PC-9 (cell line): Measurements from ENCODE around the gene GLP2R. TPM values are rescaled to one million over a fixed set of nuclear protein-coding genes. Genes with fewer than 3 reads are reported as not detected.

ENCODE experiments used
- BruUV-seq: library from RNA; stranded (reverse); fragments of 400-500 nt; replicated peaks from 2 replicates; lab custom pipeline; 2021; lab: Mats Ljungman, UMichigan
- CTCF ChIA-PET: fragments of 300-600 bp; sonication (Branson Sonifier 250); formaldehyde crosslinking; loops from one replicate; lab custom pipeline; 2022; ENCODE audit warnings: antibody characterized with exemption; lab: Charles Lee
- POLR2A ChIA-PET: fragments of 300-600 bp; sonication (Branson Sonifier 250); formaldehyde crosslinking; loops from one replicate; lab custom pipeline; 2022; ENCODE audit warnings: antibody characterized with exemption; ENCODE audit not compliant: unreplicated experiment; lab: Charles Lee
- DNase-seq, 2 experiments: peaks; one replicate each; pipeline versions ENCODE4 v3.0.0 to v3.0.0-alpha.2; 2015 to 2022; ENCODE audit warnings: mixed read lengths in 1 of 2
- H2AFZ ChIP-seq: fragments of 200-600 bp; sonication (generic); 2 replicates; pipeline ENCODE4 v1.8.1; 2017; ENCODE audit warnings: antibody characterized with exemption
- H3F3A ChIP-seq: fragments of 200-600 bp; sonication (generic); 2 replicates; pipeline ENCODE4 v1.8.1; 2017; ENCODE audit warnings: antibody characterized with exemption, mild to moderate bottlenecking, low read depth; ENCODE audit not compliant: insufficient read depth
- H3K27ac ChIP-seq: fragments of 200-600 bp; sonication (generic); 2 replicates; pipeline ENCODE4 v1.6.1; 2016; ENCODE audit warnings: mixed run types
- H3K27me3 ChIP-seq: fragments of 200-600 bp; sonication (generic); 2 replicates; pipeline ENCODE4 v1.6.1; 2016; ENCODE audit warnings: low read depth, mixed run types; ENCODE audit not compliant: insufficient read depth
- H3K36me3 ChIP-seq: fragments of 200-600 bp; sonication (generic); 2 replicates; pipeline ENCODE4 v1.6.1; 2016; ENCODE audit warnings: low read depth, mixed run types
- H3K4me1 ChIP-seq: fragments of 200-600 bp; sonication (generic); replicated peaks from 2 replicates; pipeline ENCODE4 v1.6.1; 2016; ENCODE audit warnings: mixed run types; ENCODE audit not compliant: insufficient read depth
- H3K4me2 ChIP-seq: fragments of 200-600 bp; sonication (generic); 2 replicates; pipeline ENCODE4 v1.6.1; 2017; ENCODE audit warnings: mixed run types
- H3K4me3 ChIP-seq: fragments of 200-600 bp; sonication (generic); 2 replicates; pipeline ENCODE4 v1.6.1; 2016; ENCODE audit warnings: mixed run types
- H3K79me2 ChIP-seq: fragments of 200-600 bp; sonication (generic); 2 replicates; pipeline ENCODE4 v1.6.1; 2017; ENCODE audit warnings: low read depth, mixed run types
- H3K9me2 ChIP-seq: fragments of 200-600 bp; sonication (generic); 2 replicates; pipeline ENCODE4 v1.8.1; 2017; ENCODE audit warnings: mild to moderate bottlenecking; ENCODE audit not compliant: insufficient read depth
- H3K9me3 ChIP-seq: fragments of 200-600 bp; sonication (generic); 2 replicates; pipeline ENCODE4 v1.8.1; 2016; ENCODE audit warnings: low read depth; ENCODE audit not compliant: insufficient read depth
- H4K20me1 ChIP-seq: fragments of 200-600 bp; sonication (generic); 2 replicates; pipeline ENCODE4 v1.8.1; 2017; ENCODE audit not compliant: insufficient read depth
- CTCF ChIP-seq: fragments of 200-600 bp; sonication (generic); conservative IDR thresholded peaks from 2 replicates; pipeline ENCODE4 v1.6.1; 2017; ENCODE audit warnings: mixed run types, antibody characterized with exemption, mild to moderate bottlenecking, moderate library complexity
- EZH2 ChIP-seq: fragments of 200-600 bp; sonication (generic); IDR thresholded peaks from 2 replicates; pipeline ENCODE4 v1.8.0; 2017; ENCODE audit warnings: antibody characterized with exemption, low read depth
- intact Hi-C: fragments of 100-400 bp; cut with micrococcal nuclease; formaldehyde crosslinking; loops from one replicate; pipeline ENCODE4 v1.10.0; 2022; ENCODE audit not compliant: unreplicated experiment
- total RNA-seq: library from RNA; stranded (reverse); gene quantifications from 2 replicates; pipeline ENCODE4 v1.2.3, GENCODE V29; 2021

Gene GLP2R
- total RNA-seq, 1 experiment from 2014 or later, result 3.2 TPM

DNA sequence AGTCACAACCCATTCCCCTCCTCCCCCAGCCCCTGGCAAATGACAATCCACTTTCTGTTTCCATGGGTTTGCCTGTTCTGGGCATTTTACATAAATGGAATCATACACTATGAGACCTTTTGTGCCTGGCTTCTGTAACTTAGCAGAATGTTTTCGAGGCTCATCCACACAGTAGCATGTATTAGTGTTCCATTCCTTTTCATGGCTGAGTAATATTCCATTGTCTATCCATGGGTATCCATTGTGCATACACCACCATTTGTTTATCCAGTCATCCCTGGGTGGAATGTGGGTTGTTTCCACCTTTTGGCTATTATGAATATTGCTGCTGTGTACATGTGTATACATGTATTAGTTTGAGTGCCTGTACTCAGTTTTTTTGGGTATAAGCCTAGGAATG, 113.0 kb downstream of the GLP2R start:
- intact Hi-C loops, result no loop called here
- Histone ChIP-seq H3K4me2 (no peak overlapping the region), H3K9me3 (no peaks in the 10 kb centered on the region), H2AFZ (no peak overlapping the region), H3K27me3 (peaks cover 67% of the 10 kb centered on the region), H3F3A (no peaks in the 10 kb centered on the region), H3K4me3 (no peak overlapping the region), H3K9me2 (no peaks in the 10 kb centered on the region), H3K4me1 (no peaks in the 10 kb centered on the region), H4K20me1 (no peaks in the 10 kb centered on the region), H3K79me2 (no peaks in the 10 kb centered on the region), H3K36me3 (no peaks in the 10 kb centered on the region), H3K27ac (no peak overlapping the region)
- no TSS peak for BruUV-seq
- TF ChIP-seq CTCF, result no peak
- TF ChIP-seq EZH2, result no peak
- ChIA-PET CTCF (no interaction called here), POLR2A (no interaction called here)
- DNase-seq, result no peak

DNA sequence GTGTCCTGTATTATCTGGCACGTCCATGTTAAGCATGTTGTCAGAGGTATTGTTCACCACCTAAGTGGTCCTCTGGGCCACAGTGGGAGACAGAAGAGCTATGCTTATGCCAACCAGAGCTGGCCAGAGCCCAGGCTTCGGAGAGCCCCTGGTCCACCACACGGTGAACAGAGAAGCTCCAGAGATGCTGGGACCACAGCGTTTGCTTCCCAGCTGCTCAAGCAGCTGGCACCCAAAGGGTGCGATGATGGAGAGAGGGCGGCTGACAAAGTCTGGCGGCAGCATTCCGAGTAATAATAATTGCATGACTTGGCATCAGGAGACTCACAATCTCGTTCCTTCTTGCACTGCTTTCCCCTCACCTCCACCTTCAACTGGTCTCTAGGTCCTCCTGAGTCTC, 115.1 kb downstream of the GLP2R start:
- ChIA-PET CTCF (no interaction called here), POLR2A (no interaction called here)
- Histone ChIP-seq H3K4me3 (no peak overlapping the region), H3K9me3 (no peaks in the 10 kb centered on the region), H3K79me2 (no peaks in the 10 kb centered on the region), H3K4me2 (no peak overlapping the region), H3K36me3 (no peaks in the 10 kb centered on the region), H3K9me2 (no peaks in the 10 kb centered on the region), H3K4me1 (no peaks in the 10 kb centered on the region), H2AFZ (no peak overlapping the region), H3K27me3 (peaks cover 79% of the 10 kb centered on the region), H3K27ac (no peak overlapping the region), H4K20me1 (no peaks in the 10 kb centered on the region), H3F3A (no peaks in the 10 kb centered on the region)
- DNase-seq, result no peak
- intact Hi-C loops, result no loop called here
- BruUV-seq, result no TSS peak
- TF ChIP-seq CTCF, result no peak
- no peak for TF ChIP-seq EZH2

DNA sequence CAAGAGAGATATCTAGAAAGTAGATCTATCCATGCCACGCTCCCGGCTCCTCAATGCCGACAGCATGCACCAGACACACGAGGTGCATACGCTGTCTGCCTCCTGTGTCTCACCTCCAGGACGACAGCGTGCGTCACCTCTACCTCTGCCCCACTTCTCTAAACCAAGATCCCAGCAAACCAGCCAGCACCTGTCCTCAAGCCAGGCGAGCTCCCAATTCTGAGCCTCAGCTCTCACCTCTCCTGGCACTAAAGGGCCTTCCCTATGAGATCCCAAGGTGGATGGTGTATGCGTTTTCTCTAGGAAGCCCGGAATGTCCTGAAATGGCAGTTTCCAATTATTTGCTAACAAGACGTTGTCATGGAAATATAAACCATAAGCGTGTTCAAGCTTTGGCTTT, 115.6 kb downstream of the GLP2R start:
- Histone ChIP-seq H3K27me3 (peaks cover 80% of the 10 kb centered on the region), H3K79me2 (no peaks in the 10 kb centered on the region), H3K9me3 (no peaks in the 10 kb centered on the region), H3K4me1 (no peaks in the 10 kb centered on the region), H3K4me3 (no peak overlapping the region), H3K36me3 (no peaks in the 10 kb centered on the region), H2AFZ (no peak overlapping the region), H4K20me1 (no peaks in the 10 kb centered on the region), H3F3A (no peaks in the 10 kb centered on the region), H3K9me2 (no peaks in the 10 kb centered on the region), H3K27ac (no peak overlapping the region), H3K4me2 (no peak overlapping the region)
- intact Hi-C loops, result no loop called here
- no peak for DNase-seq
- CTCF ChIA-PET, result no interaction called here
- TF ChIP-seq EZH2 (no peak), CTCF (no peak)
- POLR2A ChIA-PET, result no interaction called here
- no TSS peak for BruUV-seq

Other genes with a start within 250 kb of the GLP2R start
- not detected in 2 replicates for gene CFAP52, start 249.3 kb upstream of the GLP2R start, total RNA-seq
- gene USP43, start 180.4 kb upstream of the GLP2R start, total RNA-seq, result 16.0 and 19.2 TPM in 2 replicates
- gene DHRS7C, start 34.3 kb upstream of the GLP2R start, total RNA-seq, result not detected in 2 replicates
- not detected in 2 replicates for gene GSG1L2, start 3.8 kb upstream of the GLP2R start, total RNA-seq
- gene RCVRN, start 79.3 kb downstream of the GLP2R start, total RNA-seq, result not detected in 2 replicates